ENCODE measurements around the gene KRTDAP.

DNA sequence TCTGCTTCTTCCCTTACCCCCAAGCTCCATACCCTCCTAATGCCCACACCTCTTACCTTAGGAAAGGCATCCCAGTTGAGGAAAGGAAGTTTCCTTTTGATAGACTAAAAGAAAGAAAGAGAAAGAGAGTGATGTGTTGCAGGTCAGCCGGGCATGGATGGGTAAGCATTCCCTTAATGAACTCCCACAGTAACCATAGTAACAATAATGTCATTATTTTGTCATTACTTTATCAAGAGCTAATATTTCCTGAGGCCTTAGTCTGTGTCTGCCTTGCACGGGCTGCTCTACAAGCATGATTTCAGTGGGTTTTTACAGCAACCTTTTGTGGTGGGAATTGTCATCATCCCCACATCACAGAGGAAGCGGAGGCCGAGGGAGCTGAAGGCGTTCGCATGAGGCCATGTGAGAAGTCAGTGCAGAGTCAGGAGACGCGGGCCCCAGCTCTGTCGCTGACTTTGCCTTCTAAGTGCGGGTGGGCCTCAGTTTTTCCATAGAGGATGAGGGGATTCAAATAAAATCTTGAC lies 2.5 kb downstream of the KRTDAP start:
- TF ChIP-seq, protein P1, sequence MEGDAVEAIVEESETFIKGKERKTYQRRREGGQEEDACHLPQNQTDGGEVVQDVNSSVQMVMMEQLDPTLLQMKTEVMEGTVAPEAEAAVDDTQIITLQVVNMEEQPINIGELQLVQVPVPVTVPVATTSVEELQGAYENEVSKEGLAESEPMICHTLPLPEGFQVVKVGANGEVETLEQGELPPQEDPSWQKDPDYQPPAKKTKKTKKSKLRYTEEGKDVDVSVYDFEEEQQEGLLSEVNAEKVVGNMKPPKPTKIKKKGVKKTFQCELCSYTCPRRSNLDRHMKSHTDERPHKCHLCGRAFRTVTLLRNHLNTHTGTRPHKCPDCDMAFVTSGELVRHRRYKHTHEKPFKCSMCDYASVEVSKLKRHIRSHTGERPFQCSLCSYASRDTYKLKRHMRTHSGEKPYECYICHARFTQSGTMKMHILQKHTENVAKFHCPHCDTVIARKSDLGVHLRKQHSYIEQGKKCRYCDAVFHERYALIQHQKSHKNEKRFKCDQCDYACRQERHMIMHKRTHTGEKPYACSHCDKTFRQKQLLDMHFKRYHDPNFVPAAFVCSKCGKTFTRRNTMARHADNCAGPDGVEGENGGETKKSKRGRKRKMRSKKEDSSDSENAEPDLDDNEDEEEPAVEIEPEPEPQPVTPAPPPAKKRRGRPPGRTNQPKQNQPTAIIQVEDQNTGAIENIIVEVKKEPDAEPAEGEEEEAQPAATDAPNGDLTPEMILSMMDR (IDR thresholded peaks at IDR 0.05) = no peak
- no peak for TF ChIP-seq POLR2A (IDR thresholded peaks at IDR 0.05)

Measured in breast epithelium (tissue), 3 donors.